Liver (tissue), 3 donors: ENCODE measurements around the gene PRPS1L1.

Source experiments
- EGR1 ChIP-seq, 2 donors: IDR thresholded peaks; 2 replicates each; pipeline ENCODE4 v1.6.1; 2016 to 2018; ENCODE audit warnings: antibody characterized with exemption in 2 of 2, low read depth in 2 of 2
- FOXA1 ChIP-seq: IDR thresholded peaks from 2 replicates; pipeline ENCODE4 v1.6.1; 2016; ENCODE audit warnings: antibody characterized with exemption
- HNF4A ChIP-seq, 2 donors: conservative IDR thresholded peaks; 2 replicates each; pipeline ENCODE4 v1.6.1; 2016; ENCODE audit warnings: antibody characterized with exemption in 2 of 2, mild to moderate bottlenecking in 2 of 2
- JUND ChIP-seq, 2 donors: IDR thresholded peaks; 2 replicates each; pipeline ENCODE4 v1.6.1; 2016; ENCODE audit warnings: antibody characterized with exemption in 2 of 2
- TAF1 ChIP-seq: conservative IDR thresholded peaks from 2 replicates; pipeline ENCODE4 v1.6.1; 2016; ENCODE audit warnings: antibody characterized with exemption, mild to moderate bottlenecking
- YY1 ChIP-seq: IDR thresholded peaks from 2 replicates; pipeline ENCODE4 v1.6.1; 2016; ENCODE audit warnings: antibody characterized with exemption, mild to moderate bottlenecking
- TF ChIP-seq, protein P1 (sequence below): fragments of 150-350 bp; IDR thresholded peaks from 2 replicates; pipeline ENCODE4 v1.5.1; 2017; ENCODE audit warnings: improper control_type of control experiment, low read depth, low read length; ENCODE audit not compliant: missing input control
- TF ChIP-seq, protein P2 (sequence below): IDR thresholded peaks from 2 replicates; pipeline ENCODE4 v1.6.1; 2016; ENCODE audit warnings: antibody characterized with exemption, mild to moderate bottlenecking
- TF ChIP-seq, protein P3 (sequence below): IDR thresholded peaks from 2 replicates; pipeline ENCODE4 v1.6.1; 2016; ENCODE audit warnings: antibody characterized with exemption
- TF ChIP-seq, protein P4 (sequence below): IDR thresholded peaks from 2 replicates; pipeline ENCODE4 v1.6.1; 2016; ENCODE audit warnings: antibody characterized with exemption
- donor health status: healthy.
- donor health status: healthy.

DNA sequence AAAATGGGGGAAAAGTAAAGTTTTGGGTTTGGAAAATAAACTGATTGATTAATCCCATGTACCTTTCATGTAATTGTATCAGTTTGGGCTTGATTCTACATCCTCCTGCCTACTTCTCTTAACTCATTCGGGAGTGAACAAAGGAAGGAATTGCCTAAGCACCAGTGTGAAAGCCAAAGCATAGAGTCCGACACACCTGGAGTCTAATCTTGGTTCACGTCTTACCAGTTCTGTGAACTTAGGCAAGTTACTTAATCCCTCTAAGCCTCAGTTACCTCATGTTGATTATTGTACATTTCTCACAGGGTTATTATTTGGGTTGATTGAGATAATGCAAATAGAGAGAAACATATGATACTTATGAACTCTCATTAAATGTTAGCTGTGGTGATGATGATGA lies 41.1 kb upstream of the PRPS1L1 start:
- TF ChIP-seq, protein P1, sequence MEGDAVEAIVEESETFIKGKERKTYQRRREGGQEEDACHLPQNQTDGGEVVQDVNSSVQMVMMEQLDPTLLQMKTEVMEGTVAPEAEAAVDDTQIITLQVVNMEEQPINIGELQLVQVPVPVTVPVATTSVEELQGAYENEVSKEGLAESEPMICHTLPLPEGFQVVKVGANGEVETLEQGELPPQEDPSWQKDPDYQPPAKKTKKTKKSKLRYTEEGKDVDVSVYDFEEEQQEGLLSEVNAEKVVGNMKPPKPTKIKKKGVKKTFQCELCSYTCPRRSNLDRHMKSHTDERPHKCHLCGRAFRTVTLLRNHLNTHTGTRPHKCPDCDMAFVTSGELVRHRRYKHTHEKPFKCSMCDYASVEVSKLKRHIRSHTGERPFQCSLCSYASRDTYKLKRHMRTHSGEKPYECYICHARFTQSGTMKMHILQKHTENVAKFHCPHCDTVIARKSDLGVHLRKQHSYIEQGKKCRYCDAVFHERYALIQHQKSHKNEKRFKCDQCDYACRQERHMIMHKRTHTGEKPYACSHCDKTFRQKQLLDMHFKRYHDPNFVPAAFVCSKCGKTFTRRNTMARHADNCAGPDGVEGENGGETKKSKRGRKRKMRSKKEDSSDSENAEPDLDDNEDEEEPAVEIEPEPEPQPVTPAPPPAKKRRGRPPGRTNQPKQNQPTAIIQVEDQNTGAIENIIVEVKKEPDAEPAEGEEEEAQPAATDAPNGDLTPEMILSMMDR: no peak
- no peak for TF ChIP-seq JUND (IDR thresholded peaks at IDR 0.05)
- no peak for TF ChIP-seq YY1
- TF ChIP-seq, protein P2, sequence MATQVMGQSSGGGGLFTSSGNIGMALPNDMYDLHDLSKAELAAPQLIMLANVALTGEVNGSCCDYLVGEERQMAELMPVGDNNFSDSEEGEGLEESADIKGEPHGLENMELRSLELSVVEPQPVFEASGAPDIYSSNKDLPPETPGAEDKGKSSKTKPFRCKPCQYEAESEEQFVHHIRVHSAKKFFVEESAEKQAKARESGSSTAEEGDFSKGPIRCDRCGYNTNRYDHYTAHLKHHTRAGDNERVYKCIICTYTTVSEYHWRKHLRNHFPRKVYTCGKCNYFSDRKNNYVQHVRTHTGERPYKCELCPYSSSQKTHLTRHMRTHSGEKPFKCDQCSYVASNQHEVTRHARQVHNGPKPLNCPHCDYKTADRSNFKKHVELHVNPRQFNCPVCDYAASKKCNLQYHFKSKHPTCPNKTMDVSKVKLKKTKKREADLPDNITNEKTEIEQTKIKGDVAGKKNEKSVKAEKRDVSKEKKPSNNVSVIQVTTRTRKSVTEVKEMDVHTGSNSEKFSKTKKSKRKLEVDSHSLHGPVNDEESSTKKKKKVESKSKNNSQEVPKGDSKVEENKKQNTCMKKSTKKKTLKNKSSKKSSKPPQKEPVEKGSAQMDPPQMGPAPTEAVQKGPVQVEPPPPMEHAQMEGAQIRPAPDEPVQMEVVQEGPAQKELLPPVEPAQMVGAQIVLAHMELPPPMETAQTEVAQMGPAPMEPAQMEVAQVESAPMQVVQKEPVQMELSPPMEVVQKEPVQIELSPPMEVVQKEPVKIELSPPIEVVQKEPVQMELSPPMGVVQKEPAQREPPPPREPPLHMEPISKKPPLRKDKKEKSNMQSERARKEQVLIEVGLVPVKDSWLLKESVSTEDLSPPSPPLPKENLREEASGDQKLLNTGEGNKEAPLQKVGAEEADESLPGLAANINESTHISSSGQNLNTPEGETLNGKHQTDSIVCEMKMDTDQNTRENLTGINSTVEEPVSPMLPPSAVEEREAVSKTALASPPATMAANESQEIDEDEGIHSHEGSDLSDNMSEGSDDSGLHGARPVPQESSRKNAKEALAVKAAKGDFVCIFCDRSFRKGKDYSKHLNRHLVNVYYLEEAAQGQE: no peak
- TF ChIP-seq, protein P3, sequence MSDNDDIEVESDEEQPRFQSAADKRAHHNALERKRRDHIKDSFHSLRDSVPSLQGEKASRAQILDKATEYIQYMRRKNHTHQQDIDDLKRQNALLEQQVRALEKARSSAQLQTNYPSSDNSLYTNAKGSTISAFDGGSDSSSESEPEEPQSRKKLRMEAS: no peak
- no peak for TF ChIP-seq EGR1 (IDR thresholded peaks at IDR 0.05; ENCODE audit: low read depth in 2 of 2)
- no peak for TF ChIP-seq FOXA1
- TF ChIP-seq TAF1: no peak
- TF ChIP-seq HNF4A (conservative IDR thresholded peaks at IDR 0.05): no peak
- TF ChIP-seq, protein P4, sequence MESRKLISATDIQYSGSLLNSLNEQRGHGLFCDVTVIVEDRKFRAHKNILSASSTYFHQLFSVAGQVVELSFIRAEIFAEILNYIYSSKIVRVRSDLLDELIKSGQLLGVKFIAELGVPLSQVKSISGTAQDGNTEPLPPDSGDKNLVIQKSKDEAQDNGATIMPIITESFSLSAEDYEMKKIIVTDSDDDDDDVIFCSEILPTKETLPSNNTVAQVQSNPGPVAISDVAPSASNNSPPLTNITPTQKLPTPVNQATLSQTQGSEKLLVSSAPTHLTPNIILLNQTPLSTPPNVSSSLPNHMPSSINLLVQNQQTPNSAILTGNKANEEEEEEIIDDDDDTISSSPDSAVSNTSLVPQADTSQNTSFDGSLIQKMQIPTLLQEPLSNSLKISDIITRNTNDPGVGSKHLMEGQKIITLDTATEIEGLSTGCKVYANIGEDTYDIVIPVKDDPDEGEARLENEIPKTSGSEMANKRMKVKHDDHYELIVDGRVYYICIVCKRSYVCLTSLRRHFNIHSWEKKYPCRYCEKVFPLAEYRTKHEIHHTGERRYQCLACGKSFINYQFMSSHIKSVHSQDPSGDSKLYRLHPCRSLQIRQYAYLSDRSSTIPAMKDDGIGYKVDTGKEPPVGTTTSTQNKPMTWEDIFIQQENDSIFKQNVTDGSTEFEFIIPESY: no peak
